GM19463 (cell line): Measurements from ENCODE around the gene ADH4.
A peak's percentile ranks its signal among the peaks of the same experiment; 100 is the strongest.
"Not testable (repeated sequence)": the region's sequence is repeated elsewhere in the genome, so short reads cannot be mapped to it uniquely, and the experiment has no call there.

Experiments
- ATAC-seq: cut with Tn5 transposase; IDR thresholded peaks from one replicate; pipeline ENCODE4 v1.9.1; 2021; ENCODE audit warnings: mild to moderate bottlenecking, moderate library complexity; ENCODE audit not compliant: unreplicated experiment

The ADH4 gene

GRCh38 chr4:99135541-99136162 lies 8.4 kb downstream of the ADH4 start:
- no peak for ATAC-seq

- ATAC-seq, result no peak
Observed at GRCh38 chr4:99134586-99134985, 9.5 kb downstream of the ADH4 start.

- ATAC-seq, result no peak
Observed at GRCh38 chr4:99131378-99131777, 12.7 kb downstream of the ADH4 start.

- no peak for ATAC-seq
Observed at GRCh38 chr4:99126376-99126775, 17.7 kb downstream of the ADH4 start.

DNA sequence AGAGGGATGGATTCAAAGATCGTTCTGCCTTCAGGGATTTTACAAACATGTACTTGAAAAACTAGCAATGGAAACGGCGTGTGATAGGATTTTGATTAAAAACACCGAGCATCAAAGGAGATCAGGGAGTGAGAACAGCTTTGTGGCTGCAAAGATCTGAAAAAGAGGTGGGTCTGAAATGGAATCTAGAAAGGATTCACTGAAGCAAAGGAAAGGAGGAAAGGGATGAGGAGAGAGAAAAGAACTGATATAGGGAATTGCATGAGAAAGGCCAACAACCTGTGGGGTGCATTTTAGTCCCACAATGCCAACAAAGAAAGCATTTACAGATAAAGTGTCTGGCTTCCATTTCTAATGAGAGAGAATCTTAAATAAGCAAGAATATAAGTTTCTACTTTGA lies 23.1 kb downstream of the ADH4 start:
- ATAC-seq, result no peak

DNA sequence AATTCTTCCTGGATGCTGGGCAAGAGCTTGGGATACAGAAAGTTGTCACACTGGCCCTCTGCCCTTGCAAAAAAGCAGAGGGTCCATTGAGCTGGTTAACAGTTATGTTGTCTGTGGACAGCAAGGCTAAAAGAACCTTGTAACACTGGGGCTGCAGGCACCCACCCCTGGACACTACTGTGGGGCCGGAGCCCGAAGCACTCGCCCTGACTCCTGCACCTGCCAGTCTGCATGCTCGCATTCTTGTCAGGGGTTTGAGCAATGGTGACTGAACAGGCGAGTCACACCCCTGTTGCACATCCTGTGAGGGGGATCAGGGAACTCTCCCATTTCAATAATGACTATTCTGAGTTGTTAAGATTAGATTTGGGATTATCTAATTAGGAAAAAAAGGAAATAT lies 23.6 kb downstream of the ADH4 start:
- no peak for ATAC-seq

- no peak for ATAC-seq
Observed at GRCh38 chr4:99117876-99118693, 26.0 kb downstream of the ADH4 start.

DNA sequence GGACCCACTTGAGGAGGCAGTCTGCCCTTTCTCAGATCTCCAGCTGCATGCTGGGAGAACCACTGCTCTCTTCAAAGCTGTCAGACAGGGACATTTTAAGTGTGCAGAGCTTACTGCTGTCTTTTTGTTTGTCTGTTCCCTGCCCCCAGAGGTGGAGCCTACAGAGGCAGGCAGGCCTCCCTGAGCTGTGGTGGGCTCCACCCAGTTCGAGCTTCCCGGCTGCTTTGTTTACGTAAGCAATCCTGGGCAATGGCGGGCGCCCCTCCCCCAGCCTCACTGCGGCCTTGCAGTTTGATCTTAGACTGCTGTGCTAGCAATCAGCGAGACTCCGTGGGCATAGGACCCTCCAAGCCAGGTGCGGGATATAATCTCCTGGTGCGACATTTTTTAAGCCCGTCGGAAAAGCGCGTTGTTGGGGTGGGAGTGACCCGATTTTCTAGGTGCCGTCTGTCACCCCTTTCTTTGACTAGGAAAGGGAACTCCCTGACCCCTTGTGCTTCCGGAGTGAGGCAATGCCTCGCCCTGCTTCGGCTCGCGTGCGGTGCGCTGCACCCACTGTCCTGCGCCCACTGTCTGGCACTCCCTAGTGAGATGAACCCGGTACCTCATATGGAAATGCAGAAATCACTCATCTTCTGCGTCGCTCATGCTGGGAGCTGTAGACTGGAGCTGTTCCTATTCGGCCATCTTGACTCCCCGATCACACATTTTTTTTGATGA lies 26.8 kb downstream of the ADH4 start:
- not testable (repeated sequence) for ATAC-seq

DNA sequence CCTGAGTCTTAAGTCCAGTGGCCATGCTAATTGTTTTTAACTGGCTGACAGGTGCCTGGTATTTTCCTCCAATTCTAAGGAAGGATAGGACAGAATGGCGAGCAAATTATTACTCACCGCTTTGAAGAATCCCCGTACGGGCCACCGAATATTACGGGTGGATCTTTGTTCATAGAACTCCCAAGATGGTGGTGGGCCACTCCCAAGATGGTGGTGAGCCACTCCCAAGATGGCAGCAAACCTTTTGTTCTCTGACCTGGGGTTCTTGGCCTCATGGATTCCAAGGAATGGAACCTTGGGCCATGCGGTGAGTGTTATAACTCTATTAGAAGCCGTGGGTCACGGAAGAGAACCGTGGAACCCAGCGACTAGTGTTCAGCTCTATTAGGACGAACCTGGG lies 34.8 kb downstream of the ADH4 start:
- ATAC-seq, result not testable (repeated sequence)

DNA sequence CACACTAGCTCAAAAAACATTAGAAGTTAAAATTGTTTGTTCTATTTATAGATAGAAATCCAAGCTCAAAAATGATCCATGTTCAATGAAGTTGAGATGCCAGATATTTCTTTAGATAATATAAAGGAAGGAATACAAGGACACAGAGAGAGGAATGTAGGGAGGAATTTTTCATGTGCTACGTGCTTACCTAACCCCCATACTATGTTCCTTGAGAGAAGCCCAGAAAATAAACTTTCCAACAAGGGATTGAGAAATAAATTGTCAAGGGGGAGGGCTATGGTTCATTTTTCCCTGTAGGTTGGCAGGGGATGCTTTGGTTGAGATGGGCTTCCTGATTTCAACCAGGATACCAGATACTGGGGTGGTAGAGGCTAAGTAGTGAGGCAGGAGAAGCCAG lies 39.9 kb downstream of the ADH4 start:
- ATAC-seq, result no peak

GRCh38 chr4:99103166-99103565 lies 40.9 kb downstream of the ADH4 start:
- no peak for ATAC-seq

- no peak for ATAC-seq
Observed at GRCh38 chr4:99102634-99103033, 41.5 kb downstream of the ADH4 start.

DNA sequence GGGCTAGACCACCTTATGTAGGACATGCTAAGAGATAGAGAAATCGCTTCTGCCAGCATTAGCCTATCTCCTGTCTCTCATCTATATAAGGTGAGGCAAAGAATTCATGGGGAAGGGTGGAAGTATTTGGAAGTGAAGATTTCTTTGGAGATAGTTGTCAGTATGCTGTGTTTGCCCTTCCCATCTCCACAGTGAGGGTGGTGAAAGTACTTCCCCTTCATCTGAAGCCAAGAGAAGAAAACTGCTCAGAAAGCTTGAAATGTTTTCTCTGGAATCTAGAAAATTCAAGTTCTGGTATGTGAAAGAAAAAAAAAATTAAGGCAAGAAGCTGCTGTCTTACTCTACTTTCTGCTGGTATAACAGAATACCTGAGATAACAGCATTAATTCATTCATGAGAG lies 43.2 kb downstream of the ADH4 start:
- no peak for ATAC-seq

DNA sequence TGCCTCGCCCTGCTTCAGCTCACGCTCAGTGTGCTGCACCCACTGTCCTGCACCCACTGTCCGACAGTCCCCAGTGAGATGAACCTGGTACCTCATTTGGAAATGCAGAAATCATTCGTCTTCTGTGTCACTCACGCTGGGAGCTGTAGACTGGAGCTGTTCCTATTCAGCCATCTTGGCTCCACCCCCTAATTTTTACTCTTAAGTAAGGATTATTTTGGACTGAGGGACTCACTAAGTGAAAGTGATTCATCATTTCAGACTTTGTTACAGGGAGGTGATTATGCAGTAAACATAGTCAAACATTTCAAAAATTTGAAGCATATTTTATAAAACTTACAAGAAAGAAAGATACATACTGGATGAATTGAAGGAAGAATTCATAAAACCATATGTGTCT lies 44.3 kb downstream of the ADH4 start:
- not testable (repeated sequence) for ATAC-seq

GRCh38 chr4:99099311-99099710 lies 44.8 kb downstream of the ADH4 start:
- ATAC-seq, result no peak

- ATAC-seq, result not testable (repeated sequence)
Observed at GRCh38 chr4:99091841-99092240, 52.3 kb downstream of the ADH4 start.

DNA sequence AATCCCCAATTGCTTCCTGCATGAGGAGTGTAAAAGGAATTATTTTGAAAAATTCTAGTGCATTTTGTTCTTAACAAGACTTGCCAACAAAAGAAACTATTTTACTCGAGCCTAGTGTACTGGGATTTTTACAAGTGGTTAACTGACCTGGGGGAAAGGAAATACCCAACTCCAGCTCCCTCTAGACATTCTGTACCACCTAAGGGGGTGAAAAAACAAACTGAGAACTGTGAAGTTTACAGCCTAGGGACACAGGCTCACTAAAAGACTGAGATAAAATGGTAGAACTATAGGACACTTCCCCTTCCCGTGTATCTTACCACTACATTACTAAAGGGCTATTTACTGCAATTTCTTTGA lies 52.9 kb downstream of the ADH4 start:
- no peak for ATAC-seq

DNA sequence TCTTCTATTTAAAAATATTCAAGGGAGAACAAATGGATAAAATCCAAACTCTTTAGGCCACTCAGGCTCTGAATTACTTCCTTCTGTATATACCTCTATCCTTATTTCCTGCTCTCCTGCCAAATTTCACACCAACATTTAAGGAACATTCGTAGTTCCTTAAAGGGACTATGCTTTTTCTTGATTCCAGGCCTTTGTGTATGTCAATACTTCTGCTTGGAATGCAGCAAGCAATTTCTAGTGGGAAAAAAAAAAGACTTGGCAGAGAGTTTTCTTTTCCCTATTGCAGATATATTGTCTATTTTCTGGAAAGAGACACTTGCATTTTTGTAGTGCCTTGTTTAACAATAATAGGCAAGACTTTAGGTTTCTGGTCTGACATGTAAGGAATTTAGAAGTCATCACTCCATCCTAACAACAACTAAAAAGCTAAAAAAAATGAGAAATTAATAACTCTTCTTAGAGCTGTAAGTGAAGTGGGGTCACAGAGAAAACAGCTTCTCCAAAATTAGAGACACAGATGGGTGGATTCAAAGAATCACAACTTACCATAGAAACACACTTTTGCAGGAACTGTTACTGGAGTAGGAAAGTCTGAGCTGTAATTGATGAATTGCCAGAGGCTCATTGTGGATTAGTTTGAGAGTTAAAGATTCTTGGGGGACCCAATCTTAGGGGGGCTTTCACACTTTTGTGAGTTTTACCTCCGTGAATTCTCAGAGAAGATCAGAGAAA lies 53.4 kb downstream of the ADH4 start:
- no peak for ATAC-seq

DNA sequence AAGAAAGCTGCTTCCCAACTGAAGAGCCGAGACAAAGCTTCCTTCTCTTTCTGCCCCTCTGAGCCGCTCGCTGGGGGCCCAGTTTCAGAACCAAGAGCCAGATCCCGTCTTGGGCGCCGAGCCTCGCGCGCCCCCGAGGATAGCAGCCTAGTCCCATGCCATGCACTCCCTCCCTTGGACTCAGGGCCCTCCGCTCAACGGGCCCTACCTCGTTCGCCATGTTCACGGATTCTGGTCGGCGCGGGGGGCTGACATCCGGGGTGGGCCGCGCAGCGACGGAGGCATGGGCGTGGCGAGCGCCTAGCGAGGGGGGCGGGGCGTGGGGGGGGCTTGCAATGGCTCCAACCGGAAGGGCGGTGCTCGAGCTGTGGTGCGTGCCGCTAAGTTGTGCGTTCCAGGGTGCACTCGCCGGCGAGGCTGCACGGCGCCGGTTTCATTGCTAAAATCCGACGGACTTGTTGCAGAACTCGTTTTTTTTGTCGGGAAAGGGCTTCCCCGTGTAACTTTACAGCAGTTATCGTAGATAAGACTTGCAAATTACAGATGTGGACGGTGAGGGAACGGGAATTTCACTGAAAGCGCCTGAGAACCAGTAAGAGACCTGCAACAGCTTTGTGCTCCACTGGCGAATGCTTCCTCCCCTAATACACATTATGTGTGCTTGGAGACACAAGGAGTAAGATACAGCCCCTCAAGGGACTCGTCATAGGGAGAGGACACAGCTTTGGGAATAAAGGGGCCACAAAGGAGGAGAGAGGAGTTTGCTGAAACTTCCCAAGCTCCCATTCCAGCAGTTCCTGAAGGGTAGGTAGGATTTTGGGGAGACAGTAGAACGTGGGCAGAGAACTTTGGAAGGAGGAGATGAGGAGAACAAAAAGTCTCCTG lies 55.4 kb downstream of the ADH4 start, which contains the start of gene ADH5:
Gene ADH5, minus strand, starts transcription at position 308 of the 885 bp plus-strand sequence. Its CDS starts 88 bp downstream, at position 220.
- ATAC-seq, result peak; percentile 91

DNA sequence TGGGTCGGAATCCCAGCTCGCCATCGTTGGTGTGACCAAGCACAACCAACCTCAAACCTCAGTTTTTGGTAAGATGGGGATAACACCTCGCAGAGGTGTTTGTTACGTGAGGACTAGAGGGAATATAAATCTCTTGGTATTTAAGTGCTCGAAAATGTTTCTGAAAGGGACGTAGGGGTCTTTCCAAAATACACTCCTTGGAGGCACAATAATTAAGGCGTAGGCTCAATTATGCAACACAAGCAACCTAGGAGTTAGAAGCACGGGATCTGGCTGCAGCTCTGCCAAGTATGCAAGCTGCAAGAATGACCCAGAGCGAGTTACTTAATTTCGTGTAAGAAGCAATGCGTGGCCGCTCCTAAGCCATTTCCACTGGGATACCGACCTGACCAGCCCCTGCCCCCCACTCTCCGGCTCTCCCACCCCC lies 56.1 kb downstream of the ADH4 start:
- ATAC-seq, result peak; percentile 21
